GM12891 (cell line): Measurements from ENCODE around the gene NUFIP2.

Experiments
- POLR2A ChIP-seq: IDR thresholded peaks from 2 replicates; pipeline ENCODE4 v1.6.1; 2011; ENCODE audit warnings: low read depth, low read length, control low read depth
- POLR2AphosphoS5 ChIP-seq: IDR thresholded peaks from 2 replicates; pipeline ENCODE4 v1.6.1; 2011; ENCODE audit warnings: low read depth, low read length, control low read depth
- SPI1 ChIP-seq: IDR thresholded peaks from 2 replicates; pipeline ENCODE4 v1.6.1; 2011; ENCODE audit warnings: low read depth, low read length, control low read depth
- TAF1 ChIP-seq: IDR thresholded peaks from 2 replicates; pipeline ENCODE4 v1.6.1; 2011; ENCODE audit warnings: low read depth, low read length, control low read depth

GRCh38 chr17:29294580-29294900, 592 bp upstream of the NUFIP2 start:
- TF ChIP-seq POLR2A (no peak), POLR2AphosphoS5 (no peak), SPI1 (no peak), TAF1 (no peak)
